ENCODE results near the gene DYNC2H1.
"Not testable (repeated sequence)": the region's sequence is repeated elsewhere in the genome, so short reads cannot be mapped to it uniquely, and the experiment has no call there.

The DYNC2H1 gene

GRCh38 chr11:103374227-103374626 is 265.0 kb downstream of the DYNC2H1 start:
- DNase-seq: not testable (repeated sequence)

DNA sequence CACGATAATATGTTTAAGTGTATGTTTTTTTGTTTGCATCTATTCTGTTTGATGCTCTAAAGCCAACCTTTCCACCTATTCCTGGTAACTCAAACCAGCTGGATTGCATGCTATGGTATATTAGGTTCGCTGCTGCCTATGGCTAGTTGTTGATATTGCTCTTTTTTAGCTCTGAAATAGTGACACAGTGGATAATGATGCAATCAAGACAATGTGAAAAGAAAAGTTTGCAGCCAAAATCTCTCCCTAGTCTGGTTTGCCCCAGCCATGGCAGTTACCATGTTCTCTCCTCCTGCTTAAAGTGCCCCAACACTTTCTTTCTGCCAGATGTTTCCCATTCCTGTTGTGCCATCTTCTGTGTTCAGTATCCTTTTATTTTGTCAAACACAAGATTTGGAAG is 269.7 kb downstream of the DYNC2H1 start:
- DNase-seq: no peak

GRCh38 chr11:103380031-103380430 is 270.8 kb downstream of the DYNC2H1 start:
- DNase-seq: no peak

DNA sequence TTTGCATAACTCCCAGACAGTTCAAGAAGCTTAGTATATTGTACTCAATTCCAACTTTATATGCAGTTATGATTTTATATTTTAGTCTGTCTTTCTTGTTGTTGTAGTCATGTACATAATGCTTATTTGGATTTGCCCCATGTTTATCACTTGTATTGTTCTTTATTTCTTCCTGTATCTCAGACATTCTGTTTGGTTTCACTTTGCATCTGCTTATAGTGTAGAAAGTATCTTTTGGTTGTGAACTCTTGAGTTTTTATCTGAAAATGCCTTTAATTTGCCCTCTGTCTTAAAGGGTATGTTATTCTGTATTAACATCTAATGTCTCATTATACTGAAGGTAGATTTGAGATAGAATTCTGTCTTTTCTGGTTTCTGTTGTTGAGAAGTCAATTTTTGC is 275.4 kb downstream of the DYNC2H1 start:
- DNase-seq: no peak

- no peak for DNase-seq
Observed at GRCh38 chr11:103395612-103396011, 286.4 kb downstream of the DYNC2H1 start.

DNA sequence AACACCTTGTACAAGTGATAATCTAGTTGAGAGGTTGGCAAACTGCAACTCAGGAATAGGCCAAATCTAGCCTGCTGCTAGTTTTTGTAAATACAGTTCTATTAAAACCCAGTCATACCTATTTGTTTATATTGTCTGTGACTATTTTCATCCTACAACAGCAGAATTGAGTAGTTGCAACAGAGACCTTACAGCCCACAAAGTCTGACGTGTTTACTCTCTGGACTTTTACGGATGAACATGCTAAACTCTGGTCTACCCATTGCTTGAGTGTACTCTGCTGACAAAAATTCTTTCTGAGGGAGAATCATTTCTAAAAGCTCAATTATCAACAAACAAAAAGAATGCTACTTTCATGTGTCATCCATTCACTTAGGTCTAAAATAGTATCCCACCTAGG is 287.0 kb downstream of the DYNC2H1 start:
- no peak for DNase-seq

- no peak for DNase-seq
Observed at GRCh38 chr11:103397369-103397768, 288.1 kb downstream of the DYNC2H1 start.

- DNase-seq: no peak
Observed at GRCh38 chr11:103398829-103399228, 289.6 kb downstream of the DYNC2H1 start.

GRCh38 chr11:103406357-103406756 is 297.1 kb downstream of the DYNC2H1 start:
- DNase-seq: no peak

GRCh38 chr11:103407641-103408040 is 298.4 kb downstream of the DYNC2H1 start:
- DNase-seq: no peak

GRCh38 chr11:103413266-103413888 is 304.2 kb downstream of the DYNC2H1 start:
- DNase-seq: no peak

- no peak for DNase-seq
Observed at GRCh38 chr11:103418014-103418413, 308.8 kb downstream of the DYNC2H1 start.

GRCh38 chr11:103420593-103420992 is 311.4 kb downstream of the DYNC2H1 start:
- DNase-seq: no peak

- DNase-seq: no peak
Observed at GRCh38 chr11:103433386-103434072, 324.3 kb downstream of the DYNC2H1 start.

GRCh38 chr11:103434073-103434411 is 324.8 kb downstream of the DYNC2H1 start:
- no peak for DNase-seq

- no peak for DNase-seq
Observed at GRCh38 chr11:103436131-103436770, 327.0 kb downstream of the DYNC2H1 start.

- DNase-seq: no peak
Observed at GRCh38 chr11:103441021-103441420, 331.8 kb downstream of the DYNC2H1 start.

GRCh38 chr11:103448966-103449365 is 339.7 kb downstream of the DYNC2H1 start:
- no peak for DNase-seq

GRCh38 chr11:103450241-103450640 is 341.0 kb downstream of the DYNC2H1 start:
- no peak for DNase-seq

- DNase-seq: no peak
Observed at GRCh38 chr11:103453126-103453525, 343.9 kb downstream of the DYNC2H1 start.

GRCh38 chr11:103453915-103454709 is 344.9 kb downstream of the DYNC2H1 start:
- no peak for DNase-seq

GRCh38 chr11:103464420-103464819 is 355.2 kb downstream of the DYNC2H1 start:
- no peak for DNase-seq

DNA sequence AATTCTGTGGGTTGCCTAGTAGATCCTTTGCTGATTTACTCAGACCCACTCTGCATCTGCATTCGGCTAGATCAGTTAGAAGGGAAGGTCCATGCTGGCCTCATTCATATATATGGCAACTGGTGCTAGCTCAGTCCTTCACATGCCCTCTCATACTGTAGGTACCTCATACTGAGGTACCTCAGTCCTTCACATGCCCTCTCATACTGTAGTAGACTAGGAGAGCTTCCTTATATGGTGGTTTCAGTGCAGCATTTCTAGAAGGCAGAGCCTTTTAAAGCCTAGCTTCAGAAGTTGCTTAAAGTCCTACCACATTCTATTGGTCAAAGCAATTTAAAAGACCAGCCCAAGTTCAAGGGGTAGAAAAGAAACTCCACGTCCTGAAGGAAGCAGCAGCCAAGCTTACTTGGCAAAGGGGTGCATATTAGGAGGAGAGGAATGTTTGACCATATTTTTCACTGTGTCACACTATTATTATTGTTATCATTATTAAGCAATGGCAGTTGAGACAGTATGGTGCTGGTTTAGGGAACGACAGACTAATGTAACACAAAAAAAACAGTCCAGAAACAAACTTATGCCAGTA is 356.4 kb downstream of the DYNC2H1 start:
- DNase-seq: no peak
